ENCODE measurements around the gene DOK4. TPM values are rescaled to one million over a fixed set of nuclear protein-coding genes. Genes with fewer than 3 reads are reported as not detected.

DOK4 gene
- total RNA-seq (10 to 100 TPM; 15.3 to 20.8 TPM), polyA plus RNA-seq (10 to 100 TPM in 1 of 2 donors, 1 to 10 TPM in 1; 7.8 to 24.6 TPM)

DNA sequence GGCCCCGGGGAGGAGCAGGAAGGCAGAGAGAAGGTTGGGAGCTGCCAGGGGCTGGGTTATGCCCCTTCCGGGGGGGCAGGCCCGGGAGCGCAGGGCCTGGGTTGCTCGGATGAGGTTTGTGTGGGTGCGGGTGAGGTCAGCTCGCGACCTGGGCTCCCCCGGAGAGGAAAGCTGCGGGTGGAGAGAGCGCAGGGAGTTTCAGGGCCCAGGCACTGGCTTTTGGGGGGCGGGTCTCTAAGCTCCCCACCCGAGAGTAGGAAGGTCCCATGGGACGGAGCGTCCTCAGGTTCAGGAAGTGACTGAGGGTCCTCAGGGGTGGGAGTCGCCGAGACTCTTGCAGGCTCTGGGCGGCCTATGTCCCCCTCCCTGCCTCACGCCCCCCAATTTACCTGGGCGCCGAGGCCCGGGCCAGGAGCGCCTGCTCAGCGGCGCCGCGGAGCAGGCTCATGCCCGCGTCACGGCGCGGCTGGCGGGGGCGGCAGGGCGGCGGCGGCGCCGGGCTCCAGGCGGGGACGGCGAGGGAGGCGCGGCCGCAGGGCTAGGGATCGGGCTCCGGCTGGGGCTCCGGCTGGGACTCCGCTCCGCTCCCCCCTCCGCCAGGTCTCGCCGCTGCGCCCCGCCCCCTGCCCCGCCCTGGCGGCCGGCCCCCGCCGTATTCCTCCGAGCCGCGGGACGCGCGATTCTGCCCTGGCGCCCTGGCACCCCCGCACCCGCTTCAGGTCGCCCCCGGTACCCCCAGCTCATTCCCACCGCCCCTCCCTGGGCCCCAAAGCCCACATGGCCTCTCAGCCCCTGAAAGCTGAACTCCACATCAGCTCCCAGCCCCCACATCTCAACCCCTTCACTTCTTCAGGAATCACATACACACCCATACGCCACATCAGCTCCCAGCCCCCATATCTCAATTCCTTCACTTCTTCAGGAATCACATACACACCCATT is at the start of gene DOK4:
Gene DOK4 (minus strand): TSS at position 578 of the 942 bp plus-strand sequence. CDS start 6,986 bp downstream, outside the sequence.
- Histone ChIP-seq H3K9ac (ENCODE audit: low read depth in 1 of 2, low read length in 2 of 2) (peak within 1 kb of the TSS; percentile 50 to 67), H3K4me3 (ENCODE audit: low read depth in 1 of 3, low read length in 3 of 3) (peak within 1 kb of the TSS; percentile 78 to 98 (median 82)), H3K27ac (ENCODE audit: low read depth in 1 of 2, low read length in 2 of 2) (peak within 1 kb of the TSS; percentile 64 to 68), H3K4me1 (ENCODE audit: control insufficient read depth in 4 of 4, insufficient read depth in 4 of 4, low read length in 3 of 4) (peaks cover 3 to 19% (median 13%) of the 10 kb centered on the region in 4 donors), H3K36me3 (ENCODE audit: control insufficient read depth in 4 of 4, insufficient read depth in 3 of 4, low read depth in 1 of 4, low read length in 3 of 4) (no peaks in the 10 kb centered on the region), H3K27me3 (ENCODE audit: control insufficient read depth in 4 of 4, insufficient read depth in 4 of 4, low read length in 3 of 4) (no peaks in the 10 kb centered on the region), H3K9me3 (ENCODE audit: control insufficient read depth in 4 of 4, low read length in 3 of 4) (no peaks in the 10 kb centered on the region)
- DNase-seq (ENCODE audit: low spot score), result peak; percentile 85
- no peak for TF ChIP-seq NR2F2 (IDR thresholded peaks at IDR 0.05)
- TF ChIP-seq HNF4G (IDR thresholded peaks at IDR 0.05), result no peak
- no peak for TF ChIP-seq FOXA2 (IDR thresholded peaks at IDR 0.05)
- no peak for TF ChIP-seq GABPA (IDR thresholded peaks at IDR 0.05 in 1 of 2, conservative IDR thresholded peaks at IDR 0.05 in 1 of 2)
- no peak for TF ChIP-seq HNF4A (conservative IDR thresholded peaks at IDR 0.05)
- no peak for TF ChIP-seq EGR1 (IDR thresholded peaks at IDR 0.05; ENCODE audit: low read depth in 2 of 2)
- no peak for TF ChIP-seq JUND (IDR thresholded peaks at IDR 0.05)
- TF ChIP-seq CTCF (IDR thresholded peaks at IDR 0.05; ENCODE audit: low read depth, low read length, missing input control), result no peak
- TF ChIP-seq ATF3 (IDR thresholded peaks at IDR 0.05), result no peak
- 2% methylated on average over 73 of the region's 73 CpGs for WGBS

- Histone ChIP-seq H3K27me3 (ENCODE audit: control insufficient read depth in 4 of 4, insufficient read depth in 4 of 4, low read length in 3 of 4) (no peaks in the 10 kb centered on the region), H3K9me3 (ENCODE audit: control insufficient read depth in 4 of 4, low read length in 3 of 4) (no peaks in the 10 kb centered on the region), H3K9ac (ENCODE audit: low read depth in 1 of 2, low read length in 2 of 2) (no peak overlapping the region), H3K27ac (ENCODE audit: low read depth in 1 of 2, low read length in 2 of 2) (peak overlapping the region; percentile 48 to 76), H3K4me1 (ENCODE audit: control insufficient read depth in 4 of 4, insufficient read depth in 4 of 4, low read length in 3 of 4) (peaks cover 0 to 6% (median 3%) of the 10 kb centered on the region in 4 donors), H3K36me3 (ENCODE audit: control insufficient read depth in 4 of 4, insufficient read depth in 3 of 4, low read depth in 1 of 4, low read length in 3 of 4) (no peaks in the 10 kb centered on the region), H3K4me3 (ENCODE audit: low read depth in 1 of 3, low read length in 3 of 3) (peak overlapping the region; percentile 72 to 80 (median 73))
- peak; percentile 85 for DNase-seq (ENCODE audit: low spot score)
- TF ChIP-seq CTCF (IDR thresholded peaks at IDR 0.05; ENCODE audit: low read depth, low read length, missing input control) (no peak), TAF1 (conservative IDR thresholded peaks at IDR 0.05) (no peak), NR2F2 (IDR thresholded peaks at IDR 0.05) (no peak), SP1 (IDR thresholded peaks at IDR 0.05) (peak; percentile 61)
- WGBS, result 2% methylated on average over 50 of the region's 50 CpGs
Observed at GRCh38 chr16:57535680-57536305, 49.5 kb upstream of the DOK4 start.
